Progenitor cell of endocrine pancreas (in vitro differentiated cells): Measurements from ENCODE around the gene CROCC2. TPM values are rescaled to one million over a fixed set of nuclear protein-coding genes. Genes with fewer than 3 reads are reported as not detected.

Source experiments
- DNase-seq: peaks from one replicate; pipeline ENCODE4 v3.0.0; 2021; ENCODE audit warnings: low spot score; ENCODE audit not compliant: unreplicated experiment
- H3K27ac Mint-ChIP-seq: 2 replicates; pipeline ENCODE4 v1.8.0; 2021; ENCODE audit warnings: mild to moderate bottlenecking, moderate library complexity, mixed read lengths
- H3K27me3 Mint-ChIP-seq: 2 replicates; pipeline ENCODE4 v1.8.0; 2021; ENCODE audit warnings: mixed read lengths
- H3K36me3 Mint-ChIP-seq: 2 replicates; pipeline ENCODE4 v1.8.0; 2022; ENCODE audit warnings: mixed read lengths; ENCODE audit not compliant: insufficient read depth
- H3K4me1 Mint-ChIP-seq: 2 replicates; pipeline ENCODE4 v1.8.0; 2021; ENCODE audit warnings: low read depth, mixed read lengths
- H3K4me3 Mint-ChIP-seq: 2 replicates; pipeline ENCODE4 v1.8.0; 2021; ENCODE audit warnings: low read depth, mild to moderate bottlenecking, moderate library complexity, mixed read lengths
- H3K9me3 Mint-ChIP-seq: 2 replicates; pipeline ENCODE4 v1.8.0; 2021; ENCODE audit warnings: low read depth, mixed read lengths
- CTCF ChIP-seq: fragments of 200-600 bp; sonication (generic); IDR thresholded peaks from one replicate; pipeline ENCODE4 v1.5.0; 2021; ENCODE audit warnings: antibody characterized with exemption, mild to moderate bottlenecking; ENCODE audit not compliant: unreplicated experiment
- total RNA-seq: library from RNA; stranded (reverse); gene quantifications from 2 replicates; pipeline ENCODE4 v1.2.1, GENCODE V29; 2021

CROCC2 gene
- total RNA-seq, 1 donor from 2014 or later: 0.36 TPM

GRCh38 chr2:240994171-240994896 lies 88.2 kb downstream of the CROCC2 start:
- no peaks in the 10 kb centered on the region for H3K36me3 Mint-ChIP-seq
- DNase-seq: peak; percentile 6

GRCh38 chr2:240995041-240996021 lies 89.2 kb downstream of the CROCC2 start:
- Mint-ChIP-seq H3K4me3 (no peak overlapping the region), H3K9me3 (no peaks in the 10 kb centered on the region), H3K27me3 (peaks cover 28% of the 10 kb centered on the region), H3K27ac (no peak overlapping the region), H3K4me1 (peaks cover 9% of the 10 kb centered on the region), H3K36me3 (no peaks in the 10 kb centered on the region)
- TF ChIP-seq CTCF: no peak
- DNase-seq: peak; percentile 8

More at GRCh38 chr2:240994171-240994896, 88.2 kb downstream of the CROCC2 start:
- no peaks in the 10 kb centered on the region for H3K9me3 Mint-ChIP-seq
- H3K27ac Mint-ChIP-seq: no peak overlapping the region
- peaks cover 19% of the 10 kb centered on the region for H3K27me3 Mint-ChIP-seq
- H3K4me3 Mint-ChIP-seq: no peak overlapping the region
- peaks cover 2% of the 10 kb centered on the region for H3K4me1 Mint-ChIP-seq
- TF ChIP-seq CTCF: no peak

GRCh38 chr2:240996161-240996833 lies 90.2 kb downstream of the CROCC2 start:
- peaks cover 18% of the 10 kb centered on the region for H3K4me1 Mint-ChIP-seq
- no peaks in the 10 kb centered on the region for H3K36me3 Mint-ChIP-seq
- no peak overlapping the region for H3K4me3 Mint-ChIP-seq
- TF ChIP-seq CTCF: no peak
- H3K9me3 Mint-ChIP-seq: no peaks in the 10 kb centered on the region
- peak; percentile 6 for DNase-seq
- peaks cover 36% of the 10 kb centered on the region for H3K27me3 Mint-ChIP-seq
- H3K27ac Mint-ChIP-seq: no peak overlapping the region

- Mint-ChIP-seq H3K4me3 (no peak overlapping the region), H3K36me3 (no peaks in the 10 kb centered on the region), H3K4me1 (peaks cover 18% of the 10 kb centered on the region), H3K27ac (no peak overlapping the region), H3K9me3 (no peaks in the 10 kb centered on the region), H3K27me3 (peaks cover 38% of the 10 kb centered on the region)
- DNase-seq: peak; percentile 9
- TF ChIP-seq CTCF: no peak
Measured at GRCh38 chr2:240996834-240997140, 90.7 kb downstream of the CROCC2 start.

- TF ChIP-seq CTCF: no peak
- no peaks in the 10 kb centered on the region for H3K36me3 Mint-ChIP-seq
- H3K9me3 Mint-ChIP-seq: no peaks in the 10 kb centered on the region
- H3K27ac Mint-ChIP-seq: no peak overlapping the region
- peak; percentile 3 for DNase-seq
- peaks cover 18% of the 10 kb centered on the region for H3K4me1 Mint-ChIP-seq
- peak overlapping the region; percentile 59 for H3K4me3 Mint-ChIP-seq
- H3K27me3 Mint-ChIP-seq: peaks cover 36% of the 10 kb centered on the region
Measured at GRCh38 chr2:240997141-240997855, 91.2 kb downstream of the CROCC2 start.
